ENCODE results near the gene RGS19.
"Not testable (repeated sequence)": the region's sequence is repeated elsewhere in the genome, so short reads cannot be mapped to it uniquely, and the experiment has no call there.

RGS19 gene

DNA sequence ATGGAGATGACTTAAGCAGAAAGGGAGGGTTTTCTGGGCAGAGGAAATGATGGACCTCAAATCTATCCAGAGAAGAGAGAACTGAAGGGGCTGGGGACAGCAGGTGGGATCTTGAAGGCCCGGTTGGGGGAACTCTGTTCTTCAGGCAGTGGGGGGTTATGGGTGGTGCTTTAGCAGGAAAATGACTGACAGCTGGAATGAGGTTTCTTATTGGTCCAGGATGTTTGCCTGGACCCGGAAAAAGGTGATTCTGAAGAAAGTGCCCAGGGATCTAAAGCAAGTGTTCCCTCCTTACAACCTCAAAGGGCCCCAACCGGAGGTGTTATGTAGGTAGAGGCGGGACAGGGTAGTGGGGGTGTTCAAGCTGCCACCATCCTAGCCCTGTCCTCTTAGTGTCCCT is 16.1 kb upstream of the RGS19 start:
- DNase-seq (ENCODE audit: low read depth in 2 of 2) = no peak

DNA sequence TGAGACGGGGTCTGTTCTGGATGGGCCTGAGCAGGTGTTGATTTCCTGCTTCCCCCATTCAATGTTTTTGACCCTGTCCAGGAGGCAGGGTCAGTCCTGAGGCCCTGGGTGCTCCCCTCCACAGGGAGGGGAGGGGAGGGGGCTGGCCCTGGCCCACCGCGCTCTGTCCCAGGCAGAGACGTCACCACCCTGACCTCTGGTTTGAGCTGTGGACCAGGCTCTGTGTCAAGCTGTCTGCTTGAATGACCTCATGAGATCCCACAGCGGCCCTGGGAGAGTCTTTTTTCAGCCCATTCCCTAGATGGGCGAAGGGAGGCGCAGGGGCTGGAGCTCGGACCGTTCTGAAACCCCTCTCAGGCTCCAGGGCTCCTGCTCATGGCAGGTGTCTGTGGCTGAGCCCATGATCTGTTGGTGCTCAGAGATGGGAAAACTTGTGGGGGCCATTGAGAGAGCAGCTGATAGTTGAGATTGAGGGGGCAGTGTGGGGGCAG is 13.7 kb upstream of the RGS19 start:
- DNase-seq (ENCODE audit: low read depth in 2 of 2) = no peak

DNA sequence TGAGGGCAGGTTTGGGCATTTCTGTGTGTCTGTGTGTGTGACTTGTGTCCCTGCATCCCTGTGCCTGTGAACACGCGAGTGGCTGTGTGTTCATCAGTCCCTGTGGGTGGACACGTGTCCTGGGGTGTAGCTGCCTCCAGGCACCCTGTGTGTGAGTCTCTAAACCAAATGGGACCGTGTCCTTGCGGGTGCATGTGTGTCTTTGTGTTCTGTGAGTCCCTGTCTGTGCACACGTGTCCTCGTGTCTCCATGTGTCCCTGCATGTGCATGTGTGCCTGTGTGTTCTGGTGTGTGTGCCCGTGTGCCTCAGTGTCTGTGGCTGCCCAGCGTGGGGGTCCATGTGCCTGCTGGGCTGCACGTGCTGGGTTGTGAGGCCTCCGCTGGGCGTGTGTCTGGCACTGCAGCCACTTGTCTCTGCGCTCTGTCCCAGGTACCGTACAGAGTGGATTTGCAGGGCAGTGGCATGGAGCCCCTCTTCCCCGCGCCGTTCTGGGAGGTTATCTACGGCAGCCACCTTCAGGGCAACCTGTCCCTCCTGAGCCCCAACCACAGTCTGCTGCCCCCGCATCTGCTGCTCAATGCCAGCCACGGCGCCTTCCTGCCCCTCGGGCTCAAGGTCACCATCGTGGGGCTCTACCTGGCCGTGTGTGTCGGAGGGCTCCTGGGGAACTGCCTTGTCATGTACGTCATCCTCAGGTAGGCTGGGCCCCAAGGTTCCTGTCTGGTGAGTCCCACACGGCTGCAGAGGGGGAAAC is 13.1 kb upstream of the RGS19 start:
- DNase-seq (ENCODE audit: low read depth in 2 of 2) = no peak

DNA sequence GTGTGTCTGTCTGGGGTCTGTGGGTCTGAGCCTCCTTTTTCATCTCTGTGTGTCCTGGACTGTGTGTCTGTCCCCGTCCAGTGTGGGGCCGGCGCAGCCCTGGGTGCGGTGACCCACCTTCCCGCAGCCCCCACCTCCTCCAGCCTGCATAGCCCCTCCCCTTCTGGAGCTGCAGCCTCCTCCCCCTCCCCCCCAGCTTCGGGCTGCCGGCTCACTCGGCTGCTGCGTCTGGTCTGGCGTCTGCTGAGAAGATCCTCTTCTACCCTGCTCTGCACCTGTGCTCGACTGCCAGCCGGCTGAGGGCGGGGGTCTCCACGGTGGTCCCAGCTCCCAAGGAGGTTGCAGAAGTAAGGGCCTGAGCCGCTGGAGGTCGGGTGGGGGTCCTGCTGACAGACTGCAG is 12.5 kb upstream of the RGS19 start:
- DNase-seq (ENCODE audit: low read depth in 2 of 2) = no peak

DNA sequence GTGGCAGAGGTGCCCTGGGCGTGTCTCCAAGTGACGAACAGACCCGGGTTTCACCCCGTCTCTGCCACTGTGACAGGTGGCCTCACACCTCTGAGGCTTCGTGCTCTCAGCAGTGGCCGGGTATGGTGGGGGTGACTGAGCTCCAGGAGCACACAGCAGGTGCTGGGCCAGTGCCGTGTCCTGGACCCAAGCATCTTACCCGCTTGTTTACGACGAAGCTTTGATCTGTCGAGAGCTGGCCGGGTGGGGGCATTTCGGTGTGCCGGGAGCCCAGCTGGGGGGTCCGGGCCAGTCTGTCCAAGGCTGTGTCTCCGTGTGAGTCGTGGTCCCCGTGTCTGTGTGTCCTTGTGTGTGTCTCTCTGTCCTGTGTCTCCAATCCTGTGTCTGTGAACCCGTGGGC is 12.0 kb upstream of the RGS19 start:
- DNase-seq (ENCODE audit: low read depth in 2 of 2) = no peak

DNA sequence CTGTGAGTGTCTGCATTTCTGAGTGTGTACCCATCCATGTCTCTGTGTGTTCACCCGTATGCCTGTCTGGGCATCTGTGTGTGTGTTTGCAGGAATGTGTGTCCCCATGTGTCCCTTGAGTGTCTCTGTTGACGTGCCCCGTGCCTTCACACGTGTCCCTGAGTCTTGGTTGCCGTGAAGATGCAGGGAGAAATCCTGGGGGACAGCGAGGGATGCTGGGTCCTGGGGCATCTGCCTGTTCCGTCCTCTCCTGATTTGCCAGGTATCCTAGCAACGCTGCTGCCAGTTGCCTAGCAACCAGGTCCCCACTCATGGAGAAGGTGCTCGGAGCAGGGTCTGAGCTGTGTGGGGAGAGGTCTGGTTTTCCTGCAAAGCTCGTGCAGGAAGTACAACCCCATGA is 10.8 kb upstream of the RGS19 start:
- DNase-seq (ENCODE audit: low read depth in 2 of 2) = no peak

DNA sequence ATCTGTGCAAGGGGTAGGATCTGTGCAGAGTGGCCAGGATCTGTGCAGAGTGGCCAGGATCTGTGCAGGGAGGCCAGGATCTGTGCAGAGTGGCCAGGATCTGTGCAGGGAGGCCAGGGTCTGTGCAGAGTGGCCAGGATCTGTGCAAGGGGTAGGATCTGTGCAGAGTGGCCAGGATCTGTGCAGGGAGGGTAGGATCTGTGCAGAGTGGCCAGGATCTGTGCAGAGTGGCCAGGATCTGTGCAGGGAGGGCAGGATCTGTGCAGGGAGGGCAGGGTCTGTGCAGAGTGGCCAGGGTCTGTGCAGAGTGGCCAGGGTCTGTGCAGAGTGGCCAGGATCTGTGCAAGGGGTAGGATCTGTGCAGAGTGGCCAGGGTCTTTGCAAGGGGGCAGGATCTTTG is 9.3 kb upstream of the RGS19 start:
- not testable (repeated sequence) for DNase-seq (ENCODE audit: low read depth in 2 of 2)

DNA sequence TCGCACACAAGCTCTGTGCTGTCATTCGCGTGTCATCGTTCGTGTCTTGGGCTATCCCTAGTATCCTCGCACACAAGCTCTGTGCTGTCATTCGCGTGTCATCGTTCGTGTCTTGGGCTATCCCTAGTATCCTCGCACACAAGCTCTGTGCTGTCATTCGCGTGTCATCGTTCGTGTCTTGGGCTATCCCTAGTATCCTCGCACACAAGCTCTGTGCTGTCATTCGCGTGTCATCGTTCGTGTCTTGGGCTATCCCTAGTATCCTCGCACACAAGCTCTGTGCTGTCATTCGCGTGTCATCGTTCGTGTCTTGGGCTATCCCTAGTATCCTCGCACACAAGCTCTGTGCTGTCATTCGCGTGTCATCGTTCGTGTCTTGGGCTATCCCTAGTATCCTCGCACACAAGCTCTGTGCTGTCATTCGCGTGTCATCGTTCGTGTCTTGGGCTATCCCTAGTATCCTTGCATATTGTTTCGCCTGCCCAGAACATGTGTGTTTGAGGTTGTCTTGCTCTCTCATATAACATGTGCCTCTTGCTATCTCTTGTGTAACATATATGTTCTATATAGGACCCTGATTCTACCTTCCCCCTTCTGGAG is 8.0 kb upstream of the RGS19 start:
- not testable (repeated sequence) for DNase-seq (ENCODE audit: low read depth in 2 of 2)

DNA sequence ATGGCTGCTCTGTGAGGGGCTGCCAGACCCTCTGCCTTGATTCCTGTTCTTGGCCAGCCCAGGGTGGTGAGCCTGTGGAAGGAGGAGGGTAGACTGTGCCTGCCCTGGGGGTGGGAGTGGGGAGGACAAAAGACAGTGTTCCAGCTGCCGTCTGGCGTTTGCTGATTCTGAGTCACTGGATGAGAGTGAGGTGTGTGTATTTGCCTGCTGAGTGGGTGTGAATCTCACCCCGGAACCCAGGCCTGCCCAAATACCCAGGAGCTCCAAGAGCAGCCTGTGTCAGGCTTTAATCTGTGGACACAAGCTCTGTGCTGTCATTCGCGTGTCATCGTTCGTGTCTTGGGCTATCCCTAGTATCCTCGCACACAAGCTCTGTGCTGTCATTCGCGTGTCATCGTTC is 7.5 kb upstream of the RGS19 start:
- DNase-seq (ENCODE audit: low read depth in 2 of 2) = no peak

DNA sequence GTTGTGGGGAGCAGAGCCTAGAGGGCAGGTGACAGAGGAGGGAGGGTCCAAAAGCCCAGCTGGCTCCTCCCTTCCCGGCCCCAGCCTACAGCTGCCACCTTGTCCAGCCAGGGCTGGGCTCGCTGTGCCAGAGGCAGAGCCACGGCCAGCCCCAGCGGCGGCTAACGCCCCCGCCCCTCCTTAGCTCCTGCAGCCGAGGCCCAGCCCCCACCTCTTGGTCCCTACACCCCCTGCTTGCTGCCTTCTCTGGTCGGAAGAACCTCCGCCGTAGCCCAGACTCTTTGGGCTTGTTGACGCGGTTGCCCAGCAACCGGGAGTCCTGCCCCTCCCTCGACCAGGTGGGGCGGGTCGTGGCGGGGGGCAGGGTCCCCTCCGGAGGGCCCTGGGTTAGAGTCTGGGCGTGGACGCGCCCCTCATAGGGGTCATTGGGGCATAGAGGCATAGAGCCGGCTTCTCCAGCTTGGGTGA is 5.4 kb upstream of the RGS19 start:
- DNase-seq (ENCODE audit: low read depth in 2 of 2) = no peak

DNA sequence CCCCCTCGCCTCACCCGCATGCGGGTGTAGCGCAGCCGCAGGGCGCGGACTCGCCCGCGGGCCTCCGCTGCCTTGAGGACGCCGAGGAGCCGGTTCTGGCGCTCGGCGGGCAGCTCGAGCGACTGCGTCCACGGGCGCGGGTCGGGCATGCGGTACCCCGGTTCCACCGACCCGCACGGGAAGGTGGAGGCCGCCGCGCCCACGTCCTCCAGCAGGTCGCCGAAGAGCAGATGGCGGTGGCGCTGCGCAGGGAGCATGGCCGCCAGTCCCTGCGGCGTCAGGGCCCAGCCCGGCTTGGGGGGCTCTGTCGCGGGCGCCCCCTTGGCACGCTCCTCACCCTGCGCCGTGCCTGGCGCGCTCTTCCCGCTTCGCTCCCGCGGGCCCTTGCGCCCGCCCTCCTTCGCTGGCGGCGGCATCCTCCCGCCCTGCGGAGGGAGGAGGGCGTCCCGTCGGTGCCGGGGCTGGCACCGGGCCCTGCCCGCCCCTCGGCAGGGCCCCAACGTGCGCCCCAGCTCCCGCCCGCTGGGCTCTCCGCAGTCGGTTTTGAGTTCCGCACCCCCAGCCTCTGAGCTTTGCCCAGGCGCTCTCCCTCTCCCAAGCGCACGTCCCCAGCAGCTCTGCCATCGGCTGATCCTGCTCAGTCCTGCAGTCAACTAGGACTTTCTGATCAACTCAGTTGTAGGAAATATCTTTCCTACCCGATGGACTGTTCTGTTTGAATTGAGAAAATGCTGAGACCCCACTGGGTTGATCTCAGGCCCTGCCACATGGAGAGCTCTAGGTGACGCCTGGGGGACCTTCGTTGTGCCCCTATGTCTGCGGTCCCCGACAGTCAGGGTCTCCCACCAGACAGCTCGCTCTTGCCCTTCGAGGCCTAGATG is 4.7 kb upstream of the RGS19 start, which contains the start of gene LKAAEAR1:
TSS of gene LKAAEAR1 (minus strand) at position 595 of the 881 bp plus-strand sequence. CDS start at position 416, 179 bp downstream.
- no peak for DNase-seq (ENCODE audit: low read depth in 2 of 2)

DNA sequence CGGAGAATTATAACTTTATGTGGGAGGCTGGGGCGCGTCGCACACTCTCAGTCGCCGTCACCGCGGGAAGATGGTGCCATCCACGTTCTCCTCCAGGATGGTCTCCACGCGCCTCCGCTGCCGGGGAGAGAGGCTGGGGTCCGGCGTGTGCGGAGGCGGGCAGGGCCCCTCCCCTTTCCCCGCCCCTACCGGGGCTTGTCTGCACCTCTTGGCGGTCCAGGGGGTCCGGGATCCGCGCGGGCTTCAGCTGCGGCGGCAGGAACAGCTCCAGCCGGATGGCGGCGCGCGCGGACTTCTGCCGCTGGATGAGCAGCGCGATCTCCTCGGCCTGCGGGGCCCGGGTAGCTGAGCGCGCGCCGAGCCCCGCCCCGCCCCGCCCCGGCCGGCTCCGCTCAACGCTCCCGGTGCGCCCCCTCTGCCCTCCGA is 4.1 kb upstream of the RGS19 start:
- peak in 1 of 2 donors; percentile 62 for DNase-seq (ENCODE audit: low read depth in 2 of 2)

DNA sequence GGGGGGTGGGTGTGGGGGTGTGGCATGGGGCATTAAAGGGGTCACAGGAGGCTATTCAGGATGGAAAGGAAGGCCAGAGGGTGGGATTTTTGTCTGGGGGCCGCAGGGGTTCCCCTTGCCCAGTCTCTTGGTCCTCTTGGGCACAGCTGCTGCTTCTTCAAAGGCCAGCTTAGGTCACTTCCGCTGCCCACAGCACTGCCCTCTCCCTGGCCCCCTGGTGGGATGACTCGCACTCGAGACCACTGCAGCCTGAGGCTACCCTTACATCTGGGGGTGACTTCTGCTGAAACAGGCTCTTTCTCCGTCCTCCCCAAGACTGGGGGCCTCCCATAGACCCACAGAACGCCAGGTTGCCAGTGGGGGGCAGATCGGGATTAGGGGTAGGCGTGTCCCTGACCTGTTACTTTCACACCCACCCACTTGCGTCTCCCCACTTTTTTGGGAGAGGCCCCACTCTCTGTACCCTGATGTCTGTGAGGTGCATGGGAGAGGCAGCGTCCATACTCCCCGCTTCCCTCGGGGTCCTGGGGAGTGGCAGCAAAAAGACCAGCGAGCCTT is 3.6 kb upstream of the RGS19 start:
- no peak for DNase-seq (ENCODE audit: low read depth in 2 of 2)

DNA sequence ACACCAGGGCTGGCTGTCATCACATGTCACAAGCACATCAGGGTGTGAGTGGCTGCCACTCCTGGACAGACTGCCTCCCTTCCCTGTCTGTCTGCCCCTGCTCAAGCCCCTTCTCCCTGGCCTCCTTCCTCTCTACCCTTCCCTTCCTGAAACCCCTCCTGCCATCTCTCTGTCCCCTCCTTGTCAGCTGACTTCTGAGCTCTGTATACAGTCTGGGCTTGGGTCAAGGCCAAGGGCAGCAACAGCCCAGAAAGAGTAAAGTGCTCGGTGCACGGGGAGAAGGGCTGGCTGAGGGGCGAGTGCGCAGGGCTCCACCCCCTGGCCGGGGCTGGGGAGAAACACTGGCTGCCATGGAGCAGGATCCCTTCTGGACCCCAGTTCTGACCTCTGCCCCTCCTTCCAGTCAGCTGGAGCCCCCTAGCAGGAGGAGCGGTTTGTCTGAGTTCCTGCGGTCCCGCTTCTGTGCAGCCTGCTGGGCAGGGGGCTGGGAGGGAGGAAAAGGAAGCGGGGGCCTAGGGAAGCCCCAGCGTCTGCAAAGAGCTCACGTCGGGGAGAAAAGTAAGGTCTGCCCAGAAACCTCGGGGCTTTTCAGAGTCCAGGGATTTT is 2.9 kb upstream of the RGS19 start:
- DNase-seq (ENCODE audit: low read depth in 2 of 2) = no peak

DNA sequence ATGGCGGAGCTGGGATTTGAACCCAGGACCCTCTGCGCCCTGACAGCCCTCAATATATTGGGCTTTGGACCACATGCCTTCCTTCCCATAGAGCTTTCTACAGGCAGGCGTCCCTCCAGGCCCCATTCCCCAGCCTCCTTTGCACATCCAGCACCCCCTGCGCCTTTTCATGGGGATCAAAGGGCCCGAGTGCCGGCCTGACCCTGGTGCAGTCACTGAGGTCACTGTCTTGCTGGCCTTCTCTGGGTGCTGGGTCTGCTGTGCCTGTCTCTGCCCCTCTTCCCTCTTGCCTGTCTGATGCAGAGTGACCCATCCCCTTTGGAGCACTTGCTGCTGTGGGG is 2.3 kb upstream of the RGS19 start:
- no peak for DNase-seq (ENCODE audit: low read depth in 2 of 2)

DNA sequence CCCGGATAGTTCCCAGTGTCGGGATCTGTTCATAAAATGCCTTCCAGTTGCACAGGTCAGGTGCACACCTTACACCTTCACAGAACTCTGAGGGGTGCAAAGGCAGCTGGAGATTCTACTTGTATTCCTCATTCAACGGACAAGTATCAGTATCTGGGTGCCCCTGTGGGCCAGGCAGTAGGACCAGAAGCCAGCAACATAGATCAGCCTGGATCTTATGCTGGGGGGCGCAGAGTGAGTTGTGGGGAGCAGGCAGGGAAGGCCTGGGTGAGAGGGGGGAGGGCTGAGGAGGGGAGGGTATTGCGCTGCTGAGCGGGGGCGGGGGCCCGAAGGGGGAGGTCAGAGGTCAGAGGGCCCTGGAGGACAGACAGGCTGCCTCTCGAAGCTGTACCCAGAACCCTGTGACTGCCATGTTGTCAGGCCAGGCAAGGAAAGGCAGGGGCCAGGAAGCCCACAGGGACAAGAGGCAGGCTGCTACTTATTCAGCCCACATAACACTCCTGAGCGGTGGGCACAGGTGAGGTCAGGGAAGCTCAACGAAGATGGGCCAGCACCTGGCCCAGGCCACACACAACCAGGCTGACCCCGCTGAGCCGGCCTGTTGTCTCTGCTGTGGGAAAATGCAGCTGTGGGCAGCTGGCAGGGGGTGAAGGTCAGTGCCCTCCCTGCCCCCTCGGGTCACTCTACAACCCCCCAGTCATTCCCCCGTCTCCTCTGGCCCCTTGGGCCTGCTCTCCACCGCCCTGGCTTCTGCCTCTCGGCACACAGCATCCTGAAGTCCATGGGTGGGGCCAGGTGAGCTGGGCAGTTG is 1.7 kb upstream of the RGS19 start:
- no peak for DNase-seq (ENCODE audit: low read depth in 2 of 2)

DNA sequence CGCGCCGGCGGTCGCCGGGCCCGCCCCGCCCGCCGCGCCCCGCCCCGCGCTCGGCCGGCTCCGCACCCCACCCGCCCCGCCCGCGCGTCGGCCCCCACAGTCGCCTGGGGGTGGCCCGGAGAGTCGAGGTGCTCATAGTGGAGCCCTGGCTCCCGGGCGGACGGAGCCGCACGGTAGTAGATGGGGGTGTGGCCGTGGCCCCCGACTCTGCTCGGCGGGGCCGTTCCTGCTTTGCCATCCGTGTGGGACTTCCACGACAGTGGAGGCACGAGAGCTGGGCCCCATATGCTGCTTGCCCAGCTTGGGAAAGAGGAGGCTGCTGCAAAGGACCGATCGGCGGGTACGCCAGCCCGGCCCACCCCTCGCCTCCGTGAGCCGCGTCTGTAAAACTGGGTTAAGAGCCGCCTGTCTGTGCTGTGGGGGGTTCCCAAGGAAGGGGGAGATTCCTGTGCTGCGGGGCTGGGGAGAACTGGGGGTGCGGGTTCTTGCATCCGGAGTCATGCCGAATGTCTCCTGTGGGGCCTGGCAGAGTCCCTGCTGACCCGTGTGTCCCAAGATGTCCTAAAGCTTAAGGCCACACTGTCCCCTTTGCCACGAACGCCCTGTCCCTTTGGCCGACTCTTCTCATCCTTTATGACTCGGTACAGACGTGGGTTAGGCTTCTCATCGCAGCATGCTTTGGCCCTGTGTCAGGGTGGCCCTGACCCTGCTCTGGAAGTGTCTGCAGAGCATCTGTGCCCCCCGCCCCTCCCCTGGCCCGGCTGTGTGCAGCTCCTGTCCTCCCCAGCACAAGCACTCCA is 895 bp upstream of the RGS19 start, which contains the start of gene OPRL1:
TSS of gene OPRL1 (plus strand) at position 70 of the 800 bp plus-strand sequence. CDS start 12,639 bp downstream, outside the sequence.
- no peak for DNase-seq (ENCODE audit: low read depth in 2 of 2)

DNA sequence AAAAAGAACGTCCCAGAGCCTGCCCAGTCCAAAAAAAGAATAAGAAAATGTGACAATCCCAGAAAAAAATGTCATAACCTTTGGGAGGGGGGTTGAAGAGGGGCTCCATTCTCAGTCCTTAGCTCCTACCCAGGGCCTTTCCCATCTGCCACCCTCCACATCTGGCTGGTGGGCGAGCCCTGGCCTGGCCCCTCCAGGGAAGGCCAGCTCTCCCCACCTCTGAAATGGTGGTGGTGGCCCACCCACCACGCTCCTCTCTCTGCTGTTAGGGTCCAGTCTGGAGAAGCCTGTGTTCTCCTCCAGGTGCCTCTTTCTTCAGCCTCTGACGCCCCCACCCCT is 415 bp downstream of the RGS19 start:
- DNase-seq (ENCODE audit: low read depth in 2 of 2) = no peak

DNA sequence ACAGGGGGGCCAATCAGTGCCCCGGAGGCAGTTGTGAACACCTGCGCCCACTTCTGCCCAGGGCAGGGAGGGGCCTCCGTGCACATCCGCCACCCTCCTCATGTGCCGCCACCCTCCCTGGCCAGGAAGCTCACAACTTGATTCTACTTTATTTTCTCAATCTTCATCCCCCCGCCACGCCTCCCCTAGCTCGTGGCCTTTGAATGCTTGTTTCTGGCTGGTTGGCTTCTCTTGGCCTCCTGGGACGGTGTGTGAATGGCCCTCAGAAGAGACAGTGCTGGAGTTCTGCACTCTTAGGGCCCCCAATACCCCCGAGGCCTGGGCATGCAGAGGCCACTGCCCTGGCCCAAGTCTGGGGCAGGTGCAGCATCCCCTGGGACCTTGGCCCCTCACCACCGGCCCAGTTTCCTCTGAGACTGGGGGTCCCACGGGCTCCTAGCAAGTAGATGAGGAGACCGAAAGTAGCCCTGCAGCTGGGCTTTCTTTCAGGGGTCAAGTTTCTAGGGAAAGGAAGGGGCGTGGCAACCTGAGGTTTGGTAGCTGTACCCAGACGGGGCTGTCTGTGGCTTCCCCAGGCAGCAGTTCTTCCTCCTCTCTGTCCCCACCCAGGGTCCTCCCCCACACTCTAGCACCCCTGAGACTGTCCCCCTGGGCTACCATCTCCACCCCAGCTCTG is 1.3 kb downstream of the RGS19 start:
- peak; percentile 28 to 46 for DNase-seq (ENCODE audit: low read depth in 2 of 2)

Measured in stimulated activated CD8-positive, alpha-beta memory T cell treated with anti-CD3 and anti-CD28 coated beads, Interleukin-7, amount 100 ng/mL, for 4 hours (primary cell).